Naive thymus-derived CD8-positive, alpha-beta T cell (primary cell): ENCODE results near the gene ROBO1. TPM values are rescaled to one million over a fixed set of nuclear protein-coding genes. Genes with fewer than 3 reads are reported as not detected.
"Not testable (repeated sequence)": the region's sequence is repeated elsewhere in the genome, so short reads cannot be mapped to it uniquely, and the experiment has no call there.

Source experiments
- ATAC-seq, 2 donors: fragments of 150-1000 bp; cut with Tn5 transposase in 1 of 2; sonication (Bioruptor Pico), chemical (Tn5 transposase) in 1 of 2; 1 replicate in 1 of 2; 2 replicates in 1 of 2; pipeline ENCODE4 v1.10.0; 2021; ENCODE audit warnings: mild to moderate bottlenecking in 2 of 2, moderate library complexity in 2 of 2
- POLR2A ChIA-PET: fragments of 350-600 bp; sonication (Branson Sonifier 250); formaldehyde crosslinking; loops from one replicate; lab custom pipeline; 2021; ENCODE audit warnings: antibody characterized with exemption; lab: Charles Lee
- DNase-seq, 10 donors: peaks; one replicate each; pipeline versions ENCODE4 v3.0.0 to v3.0.0-alpha.2; 2020 to 2022
- H3K27ac Mint-ChIP-seq, 10 donors: one replicate each; pipeline ENCODE4 v1.8.0; 2020 to 2022; ENCODE audit warnings: mild to moderate bottlenecking in 10 of 10, mixed read lengths in 10 of 10, moderate library complexity in 4 of 10, inconsistent platforms in 1 of 10
- H3K27me3 Mint-ChIP-seq, 5 donors: one replicate each; pipeline ENCODE4 v1.8.0; 2021 to 2022; ENCODE audit warnings: mixed read lengths in 5 of 5
- H3K36me3 Mint-ChIP-seq, 3 donors: one replicate each; pipeline ENCODE4 v1.8.0; 2020 to 2022; ENCODE audit warnings: mixed read lengths in 3 of 3, mild to moderate bottlenecking in 2 of 3, inconsistent platforms in 1 of 3
- H3K4me1 Mint-ChIP-seq, 4 donors: one replicate each; pipeline ENCODE4 v1.8.0; 2021 to 2022; ENCODE audit warnings: mixed read lengths in 4 of 4
- H3K4me3 Mint-ChIP-seq, 10 donors: one replicate each; pipeline ENCODE4 v1.8.0; 2020 to 2022; ENCODE audit warnings: mild to moderate bottlenecking in 10 of 10, mixed read lengths in 10 of 10, moderate library complexity in 6 of 10, inconsistent platforms in 1 of 10
- H3K9me3 Mint-ChIP-seq, 9 donors: one replicate each; pipeline ENCODE4 v1.8.0; 2020 to 2022; ENCODE audit warnings: mixed read lengths in 9 of 9, mild to moderate bottlenecking in 3 of 9, inconsistent platforms in 1 of 9, moderate library complexity in 1 of 9
- polyA plus RNA-seq, 3 donors: library from polyadenylated mRNA; unstranded; fragments of 300-500 nt; fragmentation: Illumina TruSeq; gene quantifications; one replicate each; pipeline ENCODE4 v1.2.3, GENCODE V29; 2021
- total RNA-seq, 8 experiments: library from RNA in 2 of 8; stranded (reverse) in 2 of 8; gene quantifications; one replicate each; pipeline ENCODE4 v1.2.3 and lab custom pipeline; 2021 to 2026

The ROBO1 gene
- total and polyA plus RNA-seq, 5 experiments from 2014 or later, result 2.3 to 16.3 (median 12.5) TPM

DNA sequence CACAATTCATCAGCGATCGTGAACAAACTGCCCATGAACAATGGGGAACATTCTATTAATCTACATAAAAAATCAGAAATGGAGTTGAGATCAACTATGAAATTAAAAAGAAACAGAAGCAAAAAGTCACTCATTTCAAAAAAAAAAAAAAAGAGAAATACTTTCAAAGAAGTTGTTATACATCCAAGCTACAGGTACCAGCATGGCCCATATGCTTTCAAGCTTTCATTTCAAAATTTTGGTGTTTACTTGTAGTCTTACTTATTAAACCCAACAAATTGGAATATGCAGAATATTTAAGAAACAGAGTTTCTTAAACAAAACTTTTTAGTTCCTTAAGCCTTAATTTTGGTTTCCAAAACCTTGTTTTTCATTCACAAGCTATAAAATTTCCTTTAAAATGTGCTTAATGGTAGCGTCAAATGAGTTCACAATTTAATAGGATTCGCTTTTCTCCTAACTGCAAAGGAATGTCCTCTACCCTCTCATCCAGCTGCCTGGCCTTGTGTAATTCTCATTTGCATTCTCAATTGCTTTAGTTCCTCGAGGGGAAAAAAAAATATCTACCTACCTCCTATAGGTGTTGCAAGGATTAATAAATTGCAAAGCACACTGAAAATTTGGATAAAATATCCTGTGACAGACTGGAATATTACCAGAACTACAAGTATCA lies 565.2 kb downstream of the ROBO1 start:
- H3K4me3 Mint-ChIP-seq, result no peak overlapping the region
- POLR2A ChIA-PET, result no interaction called here
- peaks cover 0 to 8% (median 6%) of the 10 kb centered on the region in 9 donors for H3K9me3 Mint-ChIP-seq
- H3K27me3 Mint-ChIP-seq, result no peaks in the 10 kb centered on the region
- DNase-seq (no peak), ATAC-seq (no peak)
- H3K36me3 Mint-ChIP-seq, result no peaks in the 10 kb centered on the region
- no peak overlapping the region for H3K27ac Mint-ChIP-seq
- no peaks in the 10 kb centered on the region for H3K4me1 Mint-ChIP-seq

DNA sequence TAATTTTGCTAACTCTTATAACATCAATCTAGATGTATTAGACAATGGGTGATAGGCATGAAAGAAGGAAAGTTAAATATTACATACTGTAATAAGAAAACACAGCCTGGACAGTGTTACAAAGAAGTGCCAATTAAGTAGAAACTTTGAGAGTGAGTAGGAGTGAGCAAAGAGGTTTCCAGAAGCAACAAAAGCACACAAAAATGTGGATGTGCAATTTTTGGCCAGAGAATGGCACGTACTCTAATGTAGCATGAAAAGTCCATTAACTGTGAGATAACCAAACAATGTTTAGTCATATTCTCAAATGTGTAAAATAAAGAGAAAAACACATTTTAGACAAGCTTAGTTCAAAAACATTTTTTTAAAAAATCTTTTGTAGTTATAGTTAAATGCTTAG lies 567.3 kb downstream of the ROBO1 start:
- Mint-ChIP-seq H3K36me3 (no peaks in the 10 kb centered on the region), H3K4me1 (no peaks in the 10 kb centered on the region), H3K4me3 (no peak overlapping the region)

DNA sequence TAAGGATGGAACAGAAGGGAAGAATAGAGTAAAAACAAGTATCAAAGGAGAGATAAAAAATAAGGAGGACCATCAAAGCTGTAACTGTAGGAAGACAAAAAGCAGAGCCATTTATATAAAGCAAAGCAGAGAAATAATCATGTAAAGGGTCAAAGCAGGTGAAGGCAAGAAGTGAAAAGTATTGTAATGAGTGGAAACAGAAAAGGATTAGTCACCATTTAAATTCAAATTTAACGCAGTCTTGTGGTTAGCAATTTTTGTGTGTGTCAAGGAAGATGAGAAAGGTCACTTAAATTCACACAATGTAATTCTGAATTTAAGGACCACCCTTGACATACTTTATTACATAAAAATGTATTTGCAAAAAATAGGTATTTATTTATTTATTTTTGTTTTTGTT lies 567.8 kb downstream of the ROBO1 start:
- POLR2A ChIA-PET, result no interaction called here
- Mint-ChIP-seq H3K4me1 (no peaks in the 10 kb centered on the region), H3K9me3 (peaks cover 0 to 16% (median 7%) of the 10 kb centered on the region in 9 donors), H3K27ac (no peak overlapping the region), H3K27me3 (no peaks in the 10 kb centered on the region), H3K4me3 (no peak overlapping the region), H3K36me3 (no peaks in the 10 kb centered on the region)
- ATAC-seq (no peak), DNase-seq (no peak)

More for the DNA sequence above, 567.3 kb downstream of the ROBO1 start:
- H3K27ac Mint-ChIP-seq, result no peak overlapping the region
- POLR2A ChIA-PET, result no interaction called here
- no peaks in the 10 kb centered on the region for H3K27me3 Mint-ChIP-seq
- peaks cover 0 to 16% (median 7%) of the 10 kb centered on the region in 9 donors for H3K9me3 Mint-ChIP-seq
- ATAC-seq, result no peak
- DNase-seq, result no peak

DNA sequence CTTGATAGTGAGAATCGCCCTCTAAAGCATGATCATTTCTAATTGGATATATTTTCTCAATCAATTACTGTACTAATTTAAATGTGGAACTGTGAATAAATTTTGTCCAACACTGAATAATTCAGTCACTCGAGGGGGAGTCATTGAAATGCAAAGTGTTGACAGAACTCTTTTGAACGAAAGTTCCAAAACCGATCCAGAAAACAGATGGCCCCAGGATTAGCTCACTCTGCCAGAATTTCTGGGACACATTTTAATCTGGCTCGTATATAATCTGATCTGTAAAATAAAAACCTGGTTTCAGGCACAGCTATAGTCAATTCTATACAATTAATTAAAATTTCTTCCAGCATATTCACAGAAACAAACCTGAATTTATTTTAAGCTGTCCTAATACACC lies 580.4 kb downstream of the ROBO1 start:
- no peak overlapping the region for H3K4me3 Mint-ChIP-seq
- POLR2A ChIA-PET, result no interaction called here
- H3K4me1 Mint-ChIP-seq, result peaks cover 0 to under 1% (median 0%) of the 10 kb centered on the region in 4 donors
- no peaks in the 10 kb centered on the region for H3K36me3 Mint-ChIP-seq
- ATAC-seq, result no peak
- no peaks in the 10 kb centered on the region for H3K27me3 Mint-ChIP-seq
- no peak overlapping the region for H3K27ac Mint-ChIP-seq
- no peak for DNase-seq
- peaks cover 0 to 15% (median 3%) of the 10 kb centered on the region in 9 donors for H3K9me3 Mint-ChIP-seq

- Mint-ChIP-seq H3K9me3 (peaks cover 0 to 16% (median 3%) of the 10 kb centered on the region in 9 donors), H3K4me1 (peaks cover 0 to 1% (median 0%) of the 10 kb centered on the region in 4 donors), H3K27ac (no peak overlapping the region), H3K4me3 (no peak overlapping the region), H3K27me3 (no peaks in the 10 kb centered on the region), H3K36me3 (no peaks in the 10 kb centered on the region)
- POLR2A ChIA-PET, result no interaction called here
- ATAC-seq, result no peak
- DNase-seq, result no peak
Observed at GRCh38 chr3:79184251-79184650, 583.5 kb downstream of the ROBO1 start.

- no peak overlapping the region for H3K27ac Mint-ChIP-seq
- POLR2A ChIA-PET, result interaction anchor here (0.5 kb wide), 1 partner anchor 188 kb away, joined by 3 read pairs; no protein-coding TSS in a partner anchor
- ATAC-seq, result no peak
- no peak for DNase-seq
- H3K9me3 Mint-ChIP-seq, result peaks cover 0 to 16% (median 3%) of the 10 kb centered on the region in 9 donors
- no peaks in the 10 kb centered on the region for H3K27me3 Mint-ChIP-seq
- H3K4me1 Mint-ChIP-seq, result peaks cover 0 to 1% (median 0%) of the 10 kb centered on the region in 4 donors
- H3K36me3 Mint-ChIP-seq, result no peaks in the 10 kb centered on the region
- no peak overlapping the region for H3K4me3 Mint-ChIP-seq
Observed at GRCh38 chr3:79183496-79183895, 584.3 kb downstream of the ROBO1 start.

GRCh38 chr3:79178471-79179180 lies 589.2 kb downstream of the ROBO1 start:
- ATAC-seq, result no peak
- POLR2A ChIA-PET, result no interaction called here

GRCh38 chr3:79175870-79176269 lies 591.9 kb downstream of the ROBO1 start:
- H3K27me3 Mint-ChIP-seq, result no peaks in the 10 kb centered on the region

More at GRCh38 chr3:79178471-79179180, 589.2 kb downstream of the ROBO1 start:
- Mint-ChIP-seq H3K9me3 (peaks cover 0 to 14% (median 4%) of the 10 kb centered on the region in 9 donors), H3K4me3 (no peak overlapping the region), H3K27ac (no peak overlapping the region), H3K36me3 (no peaks in the 10 kb centered on the region), H3K27me3 (no peaks in the 10 kb centered on the region), H3K4me1 (peaks cover 0 to 3% (median 0%) of the 10 kb centered on the region in 4 donors)
- DNase-seq, result no peak

GRCh38 chr3:79173259-79173658 lies 594.5 kb downstream of the ROBO1 start:
- H3K27ac Mint-ChIP-seq, H3K9me3 Mint-ChIP-seq, H3K27me3 Mint-ChIP-seq, H3K4me1 Mint-ChIP-seq, H3K36me3 Mint-ChIP-seq, ATAC-seq, POLR2A ChIA-PET, H3K4me3 Mint-ChIP-seq: not testable (repeated sequence)
- peak in 1 of 10 donors; percentile 2 for DNase-seq

More at GRCh38 chr3:79175870-79176269, 591.9 kb downstream of the ROBO1 start:
- DNase-seq (no peak), ATAC-seq (no peak)
- H3K36me3 Mint-ChIP-seq, result no peaks in the 10 kb centered on the region
- H3K4me1 Mint-ChIP-seq, result peaks cover 0 to 2% (median 0%) of the 10 kb centered on the region in 4 donors
- H3K9me3 Mint-ChIP-seq, result peaks cover 0 to 10% (median 3%) of the 10 kb centered on the region in 9 donors
- H3K27ac Mint-ChIP-seq, result no peak overlapping the region
- POLR2A ChIA-PET, result no interaction called here
- H3K4me3 Mint-ChIP-seq, result no peak overlapping the region

DNA sequence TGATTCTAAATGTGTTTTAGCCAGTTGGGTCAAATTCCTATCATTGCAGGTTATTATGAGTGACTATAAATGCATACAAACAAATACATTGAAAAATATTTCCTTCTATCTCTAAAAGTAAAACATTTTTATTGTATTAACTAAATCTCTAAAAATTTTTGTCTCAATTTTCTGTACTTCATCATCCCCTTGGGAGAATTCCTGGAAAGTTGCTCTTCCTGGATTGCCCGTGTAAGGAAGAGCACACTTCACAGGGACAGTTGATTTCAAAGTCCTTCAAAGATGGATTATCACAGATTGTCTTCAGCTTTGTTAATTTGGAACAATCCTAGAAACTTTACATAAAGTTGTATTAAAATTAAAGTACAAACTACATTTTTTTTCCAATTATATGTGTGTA lies 595.6 kb downstream of the ROBO1 start:
- Mint-ChIP-seq H3K27ac (no peak overlapping the region), H3K4me3 (no peak overlapping the region), H3K9me3 (peaks cover 0 to 11% (median 2%) of the 10 kb centered on the region in 9 donors), H3K27me3 (no peaks in the 10 kb centered on the region), H3K4me1 (peaks cover 0 to under 1% (median 0%) of the 10 kb centered on the region in 4 donors), H3K36me3 (no peaks in the 10 kb centered on the region)
- no peak for ATAC-seq
- DNase-seq, result no peak
- POLR2A ChIA-PET, result no interaction called here

DNA sequence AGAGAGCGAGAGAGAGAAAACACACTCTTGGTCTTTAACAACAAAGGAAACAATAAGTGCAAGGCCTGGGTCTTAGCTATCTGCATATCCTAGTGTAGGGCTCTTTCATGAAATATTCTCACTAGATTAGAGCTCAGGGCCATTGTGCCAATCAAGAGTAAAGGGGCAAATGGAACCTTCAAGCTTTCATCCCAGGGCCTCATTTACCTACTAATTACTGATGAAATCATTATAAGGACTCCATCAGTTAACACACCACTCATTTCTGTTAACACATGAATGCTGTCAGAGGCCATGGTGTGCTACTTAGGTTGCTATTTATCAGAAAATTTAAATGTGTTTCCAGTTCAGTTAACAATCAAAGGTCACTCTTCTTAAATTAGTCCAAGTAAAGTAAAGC lies 597.8 kb downstream of the ROBO1 start:
- POLR2A ChIA-PET, result no interaction called here
- Mint-ChIP-seq H3K27ac (no peak overlapping the region), H3K27me3 (no peaks in the 10 kb centered on the region), H3K9me3 (peaks cover 0 to 14% (median 3%) of the 10 kb centered on the region in 9 donors), H3K4me1 (no peaks in the 10 kb centered on the region), H3K36me3 (no peaks in the 10 kb centered on the region), H3K4me3 (no peak overlapping the region)
- no peak for DNase-seq
- ATAC-seq, result no peak

DNA sequence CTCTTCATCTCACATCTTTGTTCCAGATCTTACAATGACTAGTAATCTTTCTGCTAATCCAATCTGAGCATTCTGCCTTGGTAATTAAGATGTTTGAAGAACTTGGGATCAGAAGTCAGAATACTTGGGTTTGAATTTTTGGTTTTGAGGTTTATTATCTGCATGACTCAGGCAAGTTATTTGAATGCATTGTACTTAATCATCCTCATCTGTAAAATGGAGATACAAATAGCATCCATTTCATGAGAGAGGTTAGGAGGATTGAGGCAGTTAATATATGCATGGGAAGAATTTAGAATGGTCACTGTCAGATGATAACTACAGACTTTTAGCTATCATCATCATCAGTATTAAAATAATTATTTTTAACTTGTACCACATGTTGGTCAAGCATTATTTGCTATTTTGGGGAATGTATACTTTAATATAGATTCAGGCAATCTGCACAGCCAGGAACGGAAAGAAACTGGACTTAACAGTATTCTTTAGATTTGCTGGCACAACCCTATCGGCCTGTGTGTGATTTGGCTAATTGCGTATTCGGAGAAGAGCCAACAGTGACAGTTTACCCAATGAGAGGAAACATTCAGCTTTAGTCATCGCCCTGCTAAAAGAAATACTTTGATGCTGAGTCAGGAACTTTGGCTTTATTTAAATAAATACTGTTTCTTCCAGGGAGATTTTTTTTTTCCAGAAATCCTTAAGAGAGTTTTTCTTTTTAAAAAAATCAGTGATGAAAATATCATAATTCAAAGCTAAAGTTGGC lies 600.0 kb downstream of the ROBO1 start:
- H3K36me3 Mint-ChIP-seq, result no peaks in the 10 kb centered on the region
- H3K9me3 Mint-ChIP-seq, result peaks cover 0 to 23% (median 4%) of the 10 kb centered on the region in 9 donors
- no peaks in the 10 kb centered on the region for H3K4me1 Mint-ChIP-seq
- POLR2A ChIA-PET, result no interaction called here
- DNase-seq, result no peak
- H3K27me3 Mint-ChIP-seq, result no peaks in the 10 kb centered on the region
- no peak overlapping the region for H3K4me3 Mint-ChIP-seq
- no peak for ATAC-seq
- no peak overlapping the region for H3K27ac Mint-ChIP-seq

- POLR2A ChIA-PET, result no interaction called here
- Mint-ChIP-seq H3K4me3 (no peak overlapping the region), H3K27me3 (no peaks in the 10 kb centered on the region), H3K27ac (no peak overlapping the region), H3K36me3 (no peaks in the 10 kb centered on the region), H3K9me3 (peaks cover 0 to 21% (median 4%) of the 10 kb centered on the region in 9 donors), H3K4me1 (no peaks in the 10 kb centered on the region)
- no peak for ATAC-seq
- DNase-seq, result no peak
Observed at GRCh38 chr3:79162653-79163052, 605.1 kb downstream of the ROBO1 start.
